ENCODE results near the gene FKRP. TPM values are rescaled to one million over a fixed set of nuclear protein-coding genes. Genes with fewer than 3 reads are reported as not detected.

The FKRP gene
- total RNA-seq, 2 donors from 2014 or later, result 8.4 to 10.4 TPM

GRCh38 chr19:46739290-46739771 lies 6.5 kb upstream of the FKRP start:
- H3K9ac ChIP-seq (ENCODE audit: low read depth in 2 of 2, low read length in 2 of 2), result no peak overlapping the region
- no peak overlapping the region for H3K27ac ChIP-seq
- intact Hi-C loops (cut with DNase I), result no loop called here
- TF ChIP-seq, protein P1, sequence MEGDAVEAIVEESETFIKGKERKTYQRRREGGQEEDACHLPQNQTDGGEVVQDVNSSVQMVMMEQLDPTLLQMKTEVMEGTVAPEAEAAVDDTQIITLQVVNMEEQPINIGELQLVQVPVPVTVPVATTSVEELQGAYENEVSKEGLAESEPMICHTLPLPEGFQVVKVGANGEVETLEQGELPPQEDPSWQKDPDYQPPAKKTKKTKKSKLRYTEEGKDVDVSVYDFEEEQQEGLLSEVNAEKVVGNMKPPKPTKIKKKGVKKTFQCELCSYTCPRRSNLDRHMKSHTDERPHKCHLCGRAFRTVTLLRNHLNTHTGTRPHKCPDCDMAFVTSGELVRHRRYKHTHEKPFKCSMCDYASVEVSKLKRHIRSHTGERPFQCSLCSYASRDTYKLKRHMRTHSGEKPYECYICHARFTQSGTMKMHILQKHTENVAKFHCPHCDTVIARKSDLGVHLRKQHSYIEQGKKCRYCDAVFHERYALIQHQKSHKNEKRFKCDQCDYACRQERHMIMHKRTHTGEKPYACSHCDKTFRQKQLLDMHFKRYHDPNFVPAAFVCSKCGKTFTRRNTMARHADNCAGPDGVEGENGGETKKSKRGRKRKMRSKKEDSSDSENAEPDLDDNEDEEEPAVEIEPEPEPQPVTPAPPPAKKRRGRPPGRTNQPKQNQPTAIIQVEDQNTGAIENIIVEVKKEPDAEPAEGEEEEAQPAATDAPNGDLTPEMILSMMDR (IDR thresholded peaks at IDR 0.05), result no peak
- DNase-seq, result no peak
- H3K4me1 ChIP-seq, result no peaks in the 10 kb centered on the region
- peaks cover 20% of the 10 kb centered on the region for H3K36me3 ChIP-seq
- H3K4me3 ChIP-seq, result no peak overlapping the region
- H3K27me3 ChIP-seq, result no peaks in the 10 kb centered on the region
- no peaks in the 10 kb centered on the region for H3K9me3 ChIP-seq

GRCh38 chr19:46741447-46741846 lies 4.4 kb upstream of the FKRP start:
- Histone ChIP-seq H3K27me3 (no peaks in the 10 kb centered on the region), H3K27ac (no peak overlapping the region), H3K36me3 (peaks cover 7% of the 10 kb centered on the region), H3K4me1 (no peaks in the 10 kb centered on the region), H3K4me3 (no peak overlapping the region), H3K9ac (ENCODE audit: low read depth in 2 of 2, low read length in 2 of 2) (no peak overlapping the region), H3K9me3 (no peaks in the 10 kb centered on the region)
- no peak for DNase-seq
- intact Hi-C loops (cut with DNase I), result no loop called here
- TF ChIP-seq, protein P1 (IDR thresholded peaks at IDR 0.05), result no peak

DNA sequence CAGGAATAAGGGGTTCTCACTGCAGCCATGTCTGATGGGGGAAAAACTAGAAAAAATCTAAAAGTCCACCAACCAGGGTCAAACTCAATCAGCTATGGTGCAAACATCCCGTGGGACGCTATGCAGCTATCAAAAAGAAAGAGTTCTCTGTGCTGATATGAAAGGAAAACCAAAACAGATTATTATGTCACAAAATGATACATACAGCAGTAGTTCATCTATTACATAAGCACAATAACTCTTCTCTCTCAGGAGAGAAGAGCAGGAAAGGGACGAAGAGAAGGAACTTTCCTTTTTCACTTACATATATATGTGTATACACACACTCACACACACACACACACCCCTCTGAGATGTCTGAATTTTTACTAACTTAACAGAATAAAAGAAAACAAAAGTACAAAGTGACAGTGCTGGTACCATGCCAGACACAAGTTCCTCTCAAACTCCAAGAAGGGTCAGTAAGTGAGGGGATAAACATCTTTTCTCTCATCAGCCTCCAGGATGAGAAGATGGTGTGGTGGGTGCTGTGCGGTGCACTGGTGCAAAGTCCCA lies 2.9 kb upstream of the FKRP start:
- no peaks in the 10 kb centered on the region for H3K27me3 ChIP-seq
- H3K36me3 ChIP-seq, result peaks cover 3% of the 10 kb centered on the region
- no peaks in the 10 kb centered on the region for H3K4me1 ChIP-seq
- H3K9ac ChIP-seq (ENCODE audit: low read depth in 2 of 2, low read length in 2 of 2), result no peak overlapping the region
- no peak overlapping the region for H3K27ac ChIP-seq
- H3K9me3 ChIP-seq, result no peaks in the 10 kb centered on the region
- H3K4me3 ChIP-seq, result no peak overlapping the region
- intact Hi-C loops (cut with DNase I), result no loop called here
- DNase-seq, result no peak
- TF ChIP-seq, protein P1 (IDR thresholded peaks at IDR 0.05), result no peak

- intact Hi-C loops (cut with DNase I), result no loop called here
- Histone ChIP-seq H3K9ac (ENCODE audit: low read depth in 2 of 2, low read length in 2 of 2) (peak overlapping the region in 1 of 2 donors; percentile 95), H3K36me3 (no peaks in the 10 kb centered on the region), H3K27me3 (no peaks in the 10 kb centered on the region), H3K4me3 (no peak overlapping the region), H3K4me1 (no peaks in the 10 kb centered on the region), H3K9me3 (no peaks in the 10 kb centered on the region), H3K27ac (no peak overlapping the region)
- DNase-seq, result no peak
- TF ChIP-seq, protein P1 (IDR thresholded peaks at IDR 0.05), result no peak
Observed at GRCh38 chr19:46744005-46744691, 1.7 kb upstream of the FKRP start.

- Histone ChIP-seq H3K27ac (no peak overlapping the region), H3K27me3 (no peaks in the 10 kb centered on the region), H3K36me3 (no peaks in the 10 kb centered on the region), H3K4me1 (no peaks in the 10 kb centered on the region), H3K9ac (ENCODE audit: low read depth in 2 of 2, low read length in 2 of 2) (peak overlapping the region; percentile 95 to 96), H3K4me3 (peak overlapping the region; percentile 97), H3K9me3 (no peaks in the 10 kb centered on the region)
- TF ChIP-seq, protein P1 (IDR thresholded peaks at IDR 0.05), result no peak
- intact Hi-C loops (cut with DNase I), result no loop called here
- DNase-seq, result no peak
Observed at GRCh38 chr19:46745030-46745429, 827 bp upstream of the FKRP start.

Measured in colonic mucosa (tissue), 4 donors.